HG02588 (cell line): ENCODE data around the gene ZNF521.

ENCODE experiments used
- ATAC-seq: cut with Tn5 transposase; IDR thresholded peaks from one replicate; pipeline ENCODE4 v1.9.1; 2021; ENCODE audit warnings: mild to moderate bottlenecking, moderate library complexity; ENCODE audit not compliant: unreplicated experiment

ZNF521 gene

GRCh38 chr18:25134861-25135260 is 217.1 kb downstream of the ZNF521 start:
- ATAC-seq: no peak

GRCh38 chr18:25133879-25134278 is 218.1 kb downstream of the ZNF521 start:
- ATAC-seq: no peak

GRCh38 chr18:25132786-25133496 is 219.0 kb downstream of the ZNF521 start:
- ATAC-seq: no peak

GRCh38 chr18:25126751-25127150 is 225.2 kb downstream of the ZNF521 start:
- no peak for ATAC-seq

- ATAC-seq: no peak
These were observed 226.3 kb downstream of the ZNF521 start for GRCh38 chr18:25125680-25126079.

- ATAC-seq: no peak
These were observed 228.3 kb downstream of the ZNF521 start for GRCh38 chr18:25123438-25124232.

- ATAC-seq: no peak
These were observed 230.5 kb downstream of the ZNF521 start for GRCh38 chr18:25121442-25121841.

- no peak for ATAC-seq
These were observed 238.4 kb downstream of the ZNF521 start for GRCh38 chr18:25113566-25113965.

- no peak for ATAC-seq
These were observed 239.0 kb downstream of the ZNF521 start for GRCh38 chr18:25112821-25113434.

- no peak for ATAC-seq
These were observed 240.3 kb downstream of the ZNF521 start for GRCh38 chr18:25111377-25112288.

- no peak for ATAC-seq
These were observed 242.5 kb downstream of the ZNF521 start for GRCh38 chr18:25109484-25109883.

- no peak for ATAC-seq
These were observed 248.4 kb downstream of the ZNF521 start for GRCh38 chr18:25103468-25104155.

- no peak for ATAC-seq
These were observed 249.3 kb downstream of the ZNF521 start for GRCh38 chr18:25102662-25103061.

GRCh38 chr18:25100418-25100817 is 251.5 kb downstream of the ZNF521 start:
- ATAC-seq: no peak

GRCh38 chr18:25099895-25100294 is 252.1 kb downstream of the ZNF521 start:
- no peak for ATAC-seq

- no peak for ATAC-seq
These were observed 254.4 kb downstream of the ZNF521 start for GRCh38 chr18:25097569-25098056.

GRCh38 chr18:25097057-25097456 is 254.9 kb downstream of the ZNF521 start:
- no peak for ATAC-seq

- ATAC-seq: no peak
These were observed 258.8 kb downstream of the ZNF521 start for GRCh38 chr18:25093141-25093540.

- no peak for ATAC-seq
These were observed 262.5 kb downstream of the ZNF521 start for GRCh38 chr18:25089470-25089869.

GRCh38 chr18:25086876-25087275 is 265.1 kb downstream of the ZNF521 start:
- ATAC-seq: no peak
